ENCODE data around the gene SLC6A1.

SLC6A1 gene

GRCh38 chr3:10970306-10970960 lies 22.1 kb upstream of the SLC6A1 start:
- DNase-seq (ENCODE audit: low spot score): no peak

DNA sequence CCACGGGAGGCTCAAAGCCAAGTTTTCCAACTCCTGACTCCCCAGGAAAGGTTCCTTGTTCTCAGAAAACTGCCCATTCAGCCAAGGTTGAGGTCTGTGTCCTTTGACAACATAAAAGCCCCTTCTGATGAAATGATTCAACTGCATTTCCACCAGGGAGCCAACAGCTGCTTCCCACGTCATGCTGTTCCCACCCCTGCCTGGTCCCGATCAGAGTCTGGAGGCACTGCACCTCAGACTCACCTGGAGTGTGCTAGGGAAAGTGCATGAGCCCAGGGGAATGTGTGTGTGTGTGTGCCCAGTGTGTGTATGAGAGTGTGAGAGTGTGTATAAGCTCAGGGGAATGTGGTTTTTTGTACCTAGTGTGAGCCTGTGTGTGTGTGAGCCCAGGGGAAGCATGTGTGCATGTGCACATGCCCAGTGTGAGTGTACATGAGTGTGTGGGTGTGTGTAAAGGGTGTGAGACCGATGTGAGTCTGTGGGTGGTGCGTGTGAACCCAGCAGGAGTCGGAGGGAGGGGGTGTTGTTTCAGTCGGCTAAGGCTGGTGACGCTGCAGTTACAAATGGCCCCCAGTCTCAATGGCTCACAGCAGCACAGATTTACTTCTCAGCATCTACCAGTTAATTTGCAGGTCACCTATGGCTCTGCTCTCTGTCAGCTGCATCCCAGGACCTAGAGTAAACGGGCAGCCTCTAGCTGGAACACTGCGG lies 20.3 kb upstream of the SLC6A1 start:
- DNase-seq (ENCODE audit: low spot score): no peak

- no peak for DNase-seq (ENCODE audit: low spot score)
Measured at GRCh38 chr3:10973046-10973595, 19.4 kb upstream of the SLC6A1 start.

- DNase-seq (ENCODE audit: low spot score): no peak
Measured at GRCh38 chr3:10974131-10974530, 18.4 kb upstream of the SLC6A1 start.

DNA sequence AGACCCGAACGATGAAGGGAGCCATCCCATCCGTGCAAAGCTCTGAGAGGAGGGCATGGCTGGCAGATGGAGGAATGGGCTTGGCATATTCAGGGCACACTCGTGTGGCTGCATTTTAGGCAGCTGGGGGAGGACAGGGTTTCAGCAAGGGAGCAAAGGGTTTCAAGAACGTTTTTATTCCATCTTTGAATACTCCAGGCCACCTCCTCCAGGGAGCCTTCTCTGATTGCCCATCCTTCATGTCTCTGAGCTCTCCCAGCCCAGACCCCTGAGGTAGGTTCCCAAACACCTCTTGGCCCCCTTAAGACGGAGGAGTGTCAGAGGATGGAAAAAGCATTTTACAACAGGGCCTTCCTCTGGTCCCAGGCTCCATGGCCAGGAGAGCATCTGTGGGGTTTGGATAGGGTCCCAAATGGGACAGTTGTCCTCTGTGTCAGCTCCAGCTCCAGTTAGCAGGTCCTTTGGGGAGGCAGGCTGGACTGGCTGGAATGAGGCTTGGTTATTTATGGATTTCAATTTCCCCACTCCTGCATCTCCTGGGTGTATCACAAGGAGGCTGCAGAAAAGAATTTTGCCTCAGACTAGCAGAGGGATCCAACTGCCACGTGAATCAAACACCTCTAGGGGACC lies 17.7 kb upstream of the SLC6A1 start:
- DNase-seq (ENCODE audit: low spot score): no peak

DNA sequence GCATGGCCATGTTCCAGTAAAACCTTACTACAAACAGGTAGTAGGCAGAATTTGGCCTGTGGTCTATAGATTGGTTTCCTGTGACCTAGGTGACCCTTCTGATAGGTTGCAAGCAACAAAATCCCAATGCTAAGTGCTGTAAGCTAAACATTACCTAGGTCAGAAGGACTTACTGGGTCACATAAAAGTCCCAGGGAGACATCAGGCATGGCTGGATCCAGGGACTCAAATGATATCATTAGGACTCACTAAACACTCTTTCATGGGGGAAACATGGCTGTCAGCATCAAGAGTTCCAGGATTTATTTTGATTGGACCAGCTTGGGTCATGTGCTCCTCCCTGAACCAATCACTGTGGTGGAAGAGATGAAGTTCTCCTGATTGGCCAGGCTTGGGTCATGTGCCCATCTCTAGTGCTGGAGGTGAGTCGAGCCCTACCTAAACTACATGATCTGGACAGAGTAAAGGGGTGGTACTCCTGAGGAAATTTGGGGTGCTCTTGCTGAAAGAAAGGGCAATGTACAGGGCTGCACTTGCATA lies 16.8 kb upstream of the SLC6A1 start:
- DNase-seq (ENCODE audit: low spot score): no peak

DNA sequence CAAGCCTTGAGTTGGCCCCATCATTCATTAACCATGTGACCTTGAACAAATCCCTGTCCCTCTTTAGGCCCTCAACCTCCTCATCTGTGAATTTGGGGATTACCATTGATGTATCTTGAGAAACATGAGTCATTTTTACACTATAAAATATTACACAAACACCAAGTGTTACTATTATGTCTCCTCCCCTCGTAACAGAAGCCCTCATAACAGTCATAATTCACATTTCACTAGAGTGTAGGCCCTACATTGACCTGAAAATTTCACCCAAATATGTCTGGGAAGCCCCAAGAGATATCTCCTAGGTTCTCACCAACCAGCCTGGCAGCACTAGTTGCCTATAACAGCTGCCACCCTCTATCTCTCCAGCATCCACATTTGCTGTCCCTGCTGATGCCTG lies 15.8 kb upstream of the SLC6A1 start:
- DNase-seq (ENCODE audit: low spot score): no peak

GRCh38 chr3:10977892-10978510 lies 14.5 kb upstream of the SLC6A1 start:
- peak; percentile 48 for DNase-seq (ENCODE audit: low spot score)

GRCh38 chr3:10978956-10979355 lies 13.6 kb upstream of the SLC6A1 start:
- no peak for DNase-seq (ENCODE audit: low spot score)

GRCh38 chr3:10980312-10980711 lies 12.2 kb upstream of the SLC6A1 start:
- DNase-seq (ENCODE audit: low spot score): no peak

- no peak for DNase-seq (ENCODE audit: low spot score)
Measured at GRCh38 chr3:10981031-10981430, 11.5 kb upstream of the SLC6A1 start.

- peak; percentile 46 for DNase-seq (ENCODE audit: low spot score)
Measured at GRCh38 chr3:10981961-10982360, 10.6 kb upstream of the SLC6A1 start.

- no peak for DNase-seq (ENCODE audit: low spot score)
Measured at GRCh38 chr3:10982782-10983181, 9.8 kb upstream of the SLC6A1 start.

DNA sequence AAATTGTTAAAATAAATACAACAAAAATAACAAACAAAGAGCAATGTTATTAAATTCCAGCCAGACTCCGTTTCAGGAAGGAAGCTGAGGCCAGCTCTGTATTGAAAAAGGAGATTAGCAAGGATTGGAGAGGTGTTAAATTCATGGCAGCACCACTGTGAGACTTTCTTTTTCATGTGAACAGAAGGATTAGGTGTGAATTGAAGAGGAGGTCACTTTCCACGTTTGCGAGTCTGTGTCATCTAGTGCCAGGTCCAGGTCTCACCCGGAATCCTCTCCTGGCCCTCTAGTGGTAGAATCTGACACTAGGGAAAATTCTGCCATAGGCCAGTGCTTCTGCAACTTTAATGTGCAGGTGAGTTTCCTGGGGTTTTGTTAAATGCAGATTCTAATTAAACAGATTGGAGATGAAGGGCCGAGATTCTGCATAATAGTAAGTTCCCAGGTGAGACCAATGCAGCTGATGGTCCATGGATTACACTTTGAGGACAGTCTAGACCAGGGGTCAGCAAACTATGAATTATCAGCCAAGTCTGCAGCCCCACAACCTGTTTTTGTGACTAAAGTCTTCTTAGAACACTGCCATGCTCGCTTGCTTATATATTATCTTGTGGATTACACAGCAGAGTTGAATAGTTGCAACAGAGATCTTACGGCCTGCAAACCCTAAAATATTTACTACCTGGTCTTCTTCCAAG lies 9.2 kb upstream of the SLC6A1 start:
- peak; percentile 79 for DNase-seq (ENCODE audit: low spot score)

DNA sequence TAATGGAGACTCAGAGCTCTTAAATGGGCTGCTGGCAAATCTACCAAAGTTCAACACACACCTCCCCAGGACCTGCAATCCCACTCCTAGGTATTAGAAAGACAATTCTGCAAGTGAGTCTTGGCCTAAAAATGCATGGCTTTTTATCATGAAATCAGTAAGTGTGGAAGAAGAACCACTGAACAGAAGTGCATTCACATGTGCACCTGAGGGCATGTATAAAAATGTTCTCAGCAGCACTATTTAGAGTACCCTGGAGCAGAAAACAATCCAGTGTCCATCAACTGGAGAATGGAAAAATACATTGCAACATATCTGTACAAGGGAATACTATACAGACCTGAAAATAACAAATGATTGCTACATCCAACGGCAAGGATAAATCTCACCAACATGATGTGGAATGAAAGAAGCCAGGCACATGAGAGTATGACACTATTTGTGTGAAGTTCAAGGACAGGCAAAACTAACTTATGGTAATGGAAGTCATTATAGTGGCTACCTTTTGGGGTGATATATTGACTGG lies 8.1 kb upstream of the SLC6A1 start:
- no peak for DNase-seq (ENCODE audit: low spot score)

DNA sequence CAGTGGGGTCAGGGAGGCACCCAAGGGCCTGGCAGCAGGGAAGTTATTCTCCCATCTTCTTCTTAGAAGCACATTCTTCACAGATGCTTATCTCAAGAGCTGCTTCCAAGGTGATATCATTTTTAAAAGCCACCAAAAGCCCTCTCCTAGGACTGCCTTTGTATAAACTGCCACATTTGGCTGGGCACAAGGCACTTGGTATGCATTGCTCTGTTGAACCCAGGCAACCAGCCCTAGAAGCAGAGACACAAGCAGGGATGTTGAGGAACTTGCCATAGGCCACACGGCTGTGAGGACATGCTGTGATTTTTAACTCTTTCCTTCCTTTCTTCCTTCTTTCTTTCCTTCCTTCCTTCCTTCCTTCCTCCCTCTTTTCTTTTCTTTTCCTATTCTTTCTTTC lies 7.4 kb upstream of the SLC6A1 start:
- DNase-seq (ENCODE audit: low spot score): no peak

DNA sequence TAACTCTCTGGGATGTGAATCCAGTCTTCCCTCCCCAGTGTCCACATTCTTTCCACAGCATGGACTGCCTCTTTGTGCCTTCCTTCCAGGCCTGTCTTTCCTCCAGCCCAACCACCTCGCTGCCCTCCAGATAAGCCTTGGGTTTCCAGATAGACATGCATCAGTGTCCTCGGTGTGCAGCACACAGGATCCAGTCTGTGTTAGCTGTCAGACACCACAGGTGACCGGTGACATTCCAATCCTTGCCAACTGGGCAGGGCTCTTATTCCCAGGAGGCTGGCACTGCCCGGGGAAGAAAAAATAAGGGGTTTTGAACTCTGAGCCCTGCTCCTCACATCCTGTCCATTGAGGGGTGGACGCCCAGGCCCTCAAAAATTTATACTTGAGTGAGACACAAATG lies 6.0 kb upstream of the SLC6A1 start:
- DNase-seq (ENCODE audit: low spot score): no peak

DNA sequence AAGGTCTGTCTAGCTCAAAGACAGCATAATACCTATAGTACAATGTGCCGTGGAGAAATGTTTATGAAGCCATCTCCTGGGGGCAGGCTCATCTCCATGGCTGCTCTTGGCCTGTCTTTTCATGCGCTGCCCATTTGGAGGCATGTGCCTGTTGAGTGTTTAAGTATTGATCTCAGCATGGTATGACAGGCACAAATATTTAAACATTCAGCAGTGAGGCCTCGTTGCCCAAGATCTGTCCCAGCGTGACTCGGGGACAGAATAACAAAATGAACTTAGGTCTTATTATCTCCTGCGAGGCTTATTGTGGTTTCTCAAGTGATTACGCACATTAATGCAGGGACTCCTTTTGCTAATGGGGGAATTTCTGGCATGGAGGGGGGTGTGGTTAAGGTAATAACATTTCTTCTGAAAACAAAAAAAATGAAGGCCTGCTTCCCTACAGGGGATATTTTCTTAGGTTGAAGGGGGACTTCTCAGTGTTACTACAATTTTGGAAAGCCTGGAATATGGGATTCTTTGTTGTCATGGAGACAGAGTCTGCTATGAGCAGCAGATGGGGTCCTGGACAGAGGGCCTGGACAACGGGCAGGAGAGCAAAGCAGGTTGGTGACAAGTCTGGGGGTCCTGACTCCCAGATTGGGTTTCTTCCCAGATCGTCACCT lies 4.4 kb upstream of the SLC6A1 start:
- no peak for DNase-seq (ENCODE audit: low spot score)

- DNase-seq (ENCODE audit: low spot score): no peak
Measured at GRCh38 chr3:10988991-10989484, 3.5 kb upstream of the SLC6A1 start.

DNA sequence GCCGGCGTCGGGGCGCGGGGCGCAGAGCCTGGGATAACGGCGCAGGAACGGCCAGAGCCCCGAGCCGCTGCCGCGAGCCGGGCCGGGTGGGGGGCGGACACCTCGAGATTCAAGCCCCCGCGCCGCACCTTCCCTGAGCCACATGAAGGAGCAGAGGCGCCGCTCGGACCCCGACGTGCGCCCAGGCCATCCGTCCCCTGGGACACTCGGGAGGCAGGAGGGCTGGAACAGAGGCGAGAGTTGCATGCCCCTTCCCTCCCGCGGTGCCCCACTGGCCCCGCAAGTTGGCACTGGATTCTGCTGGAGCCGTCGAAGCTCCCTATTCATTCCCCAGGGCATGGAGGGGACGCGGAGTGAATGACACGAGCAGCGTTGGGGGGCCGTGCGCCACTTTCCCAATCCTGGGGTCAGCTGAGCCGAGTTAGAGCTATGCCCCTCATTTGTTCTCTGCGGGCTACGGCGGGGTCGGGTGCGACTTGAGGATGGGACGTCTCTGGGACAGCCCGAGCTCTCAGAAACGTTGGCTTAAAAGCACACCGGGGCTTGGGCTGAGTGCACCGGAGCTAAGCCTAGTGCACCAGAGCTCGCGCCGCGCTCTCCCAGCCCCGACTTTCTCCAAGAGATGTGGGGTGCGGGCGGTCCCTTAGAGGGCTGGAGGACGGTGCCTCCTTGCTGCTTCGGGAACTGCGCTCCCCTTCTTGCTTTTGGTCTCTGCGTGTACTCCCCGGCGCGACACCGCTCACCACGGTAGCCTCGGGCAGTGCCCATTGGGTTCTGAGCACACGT lies 588 bp downstream of the SLC6A1 start:
- no peak for DNase-seq (ENCODE audit: low spot score)
